MM.1S (cell line): ENCODE results near the gene PCDH9.

Experiments
- DNase-seq: peaks from one replicate; pipeline ENCODE4 v3.0.0-alpha.2; 2015
- H2AFZ ChIP-seq: fragments of 300-600 bp; sonication (generic); 2 replicates; pipeline ENCODE4 v1.6.0; 2016; ENCODE audit warnings: antibody characterized with exemption, low read length
- H3F3A ChIP-seq: fragments of 300-600 bp; sonication (generic); 2 replicates; pipeline ENCODE4 v1.6.1; 2016; ENCODE audit warnings: mild to moderate bottlenecking, antibody characterized with exemption, low read length, moderate library complexity, mixed read lengths; ENCODE audit not compliant: insufficient read depth
- H3K27ac ChIP-seq: fragments of 300-600 bp; sonication (generic); 2 replicates; pipeline ENCODE4 v1.5.1; 2016; ENCODE audit warnings: mild to moderate bottlenecking, low read length
- H3K27me3 ChIP-seq: fragments of 300-600 bp; sonication (generic); replicated peaks from 2 replicates; pipeline ENCODE4 v1.6.0; 2016; ENCODE audit warnings: low read length; ENCODE audit not compliant: insufficient read depth
- H3K36me3 ChIP-seq: fragments of 300-600 bp; sonication (generic); replicated peaks from 2 replicates; pipeline ENCODE4 v1.6.1; 2016; ENCODE audit warnings: mild to moderate bottlenecking, low read length, mixed read lengths; ENCODE audit not compliant: insufficient read depth
- H3K4me1 ChIP-seq: fragments of 300-600 bp; sonication (generic); 2 replicates; pipeline ENCODE4 v1.6.1; 2016; ENCODE audit warnings: low read length, mixed read lengths
- H3K4me2 ChIP-seq: fragments of 300-600 bp; sonication (generic); 2 replicates; pipeline ENCODE4 v1.6.0; 2016; ENCODE audit warnings: low read depth, low read length
- H3K4me3 ChIP-seq: fragments of 300-600 bp; sonication (generic); 2 replicates; pipeline ENCODE4 v1.5.1; 2016; ENCODE audit warnings: low read length, mixed read lengths
- H3K79me2 ChIP-seq: fragments of 300-600 bp; sonication (generic); 2 replicates; pipeline ENCODE4 v1.6.1; 2016; ENCODE audit warnings: mixed run types, low read length, mixed read lengths
- H3K9ac ChIP-seq: fragments of 300-600 bp; sonication (generic); 2 replicates; pipeline ENCODE4 v1.6.1; 2016; ENCODE audit warnings: low read length, mixed read lengths
- H3K9me2 ChIP-seq: fragments of 300-600 bp; sonication (generic); replicated peaks from 2 replicates; pipeline ENCODE4 v1.6.1; 2016; ENCODE audit warnings: mild to moderate bottlenecking, low read length, mixed read lengths; ENCODE audit not compliant: insufficient read depth
- H3K9me3 ChIP-seq: fragments of 300-600 bp; sonication (generic); replicated peaks from 2 replicates; pipeline ENCODE4 v1.6.1; 2016; ENCODE audit warnings: mild to moderate bottlenecking, low read length, mixed read lengths; ENCODE audit not compliant: insufficient read depth
- H4K20me1 ChIP-seq: fragments of 300-600 bp; sonication (generic); 2 replicates; pipeline ENCODE4 v1.6.1; 2016; ENCODE audit warnings: mild to moderate bottlenecking, low read length, moderate library complexity, mixed read lengths; ENCODE audit not compliant: insufficient read depth
- EZH2 ChIP-seq: fragments of 300-600 bp; sonication (generic); optimal IDR thresholded peaks from 2 replicates; pipeline ENCODE3; 2017; ENCODE audit warnings: low read depth, mild to moderate bottlenecking, antibody characterized with exemption, low read length, mixed read lengths
- EZH2phosphoT487 ChIP-seq: fragments of 300-600 bp; sonication (generic); IDR thresholded peaks from 2 replicates; pipeline ENCODE4 v1.6.1; 2018; ENCODE audit warnings: antibody characterized with exemption, low read length
- TF ChIP-seq, protein P1 (sequence below): fragments of 300-600 bp; sonication (generic); IDR thresholded peaks from 2 replicates; pipeline ENCODE4 v1.5.1; 2016; ENCODE audit warnings: antibody characterized with exemption, low read length, mixed read lengths

The PCDH9 gene

DNA sequence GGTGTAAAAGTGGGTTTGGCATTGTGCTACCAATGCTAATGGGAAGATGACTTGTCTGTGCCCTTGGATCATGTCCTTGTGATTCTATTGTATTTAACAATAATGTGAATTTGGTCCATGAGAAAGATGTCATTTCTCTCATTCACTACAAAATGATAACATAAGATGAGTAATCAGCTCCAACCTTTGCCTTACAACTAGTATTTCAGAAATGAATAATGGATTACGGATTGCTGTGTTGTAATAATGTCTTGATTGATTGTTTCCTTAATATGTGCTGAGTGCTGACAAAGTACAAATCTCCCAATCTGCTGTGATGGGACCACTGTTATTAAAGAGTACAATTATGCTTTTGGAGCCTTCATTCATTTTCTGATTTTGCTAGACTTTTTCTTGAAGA, 375.0 kb downstream of the PCDH9 start:
- no peak for DNase-seq
- no peak overlapping the region for H3K4me2 ChIP-seq
- no peak overlapping the region for H3K9ac ChIP-seq
- H3F3A ChIP-seq, result peaks cover 4% of the 10 kb centered on the region; the same call in 1 of the 2 replicates
- no peak overlapping the region for H2AFZ ChIP-seq
- H3K4me3 ChIP-seq, result no peak overlapping the region
- no peaks in the 10 kb centered on the region for H3K9me2 ChIP-seq
- no peak for TF ChIP-seq EZH2
- no peak for TF ChIP-seq EZH2phosphoT487
- TF ChIP-seq, protein P1, sequence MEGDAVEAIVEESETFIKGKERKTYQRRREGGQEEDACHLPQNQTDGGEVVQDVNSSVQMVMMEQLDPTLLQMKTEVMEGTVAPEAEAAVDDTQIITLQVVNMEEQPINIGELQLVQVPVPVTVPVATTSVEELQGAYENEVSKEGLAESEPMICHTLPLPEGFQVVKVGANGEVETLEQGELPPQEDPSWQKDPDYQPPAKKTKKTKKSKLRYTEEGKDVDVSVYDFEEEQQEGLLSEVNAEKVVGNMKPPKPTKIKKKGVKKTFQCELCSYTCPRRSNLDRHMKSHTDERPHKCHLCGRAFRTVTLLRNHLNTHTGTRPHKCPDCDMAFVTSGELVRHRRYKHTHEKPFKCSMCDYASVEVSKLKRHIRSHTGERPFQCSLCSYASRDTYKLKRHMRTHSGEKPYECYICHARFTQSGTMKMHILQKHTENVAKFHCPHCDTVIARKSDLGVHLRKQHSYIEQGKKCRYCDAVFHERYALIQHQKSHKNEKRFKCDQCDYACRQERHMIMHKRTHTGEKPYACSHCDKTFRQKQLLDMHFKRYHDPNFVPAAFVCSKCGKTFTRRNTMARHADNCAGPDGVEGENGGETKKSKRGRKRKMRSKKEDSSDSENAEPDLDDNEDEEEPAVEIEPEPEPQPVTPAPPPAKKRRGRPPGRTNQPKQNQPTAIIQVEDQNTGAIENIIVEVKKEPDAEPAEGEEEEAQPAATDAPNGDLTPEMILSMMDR, result no peak
- H3K27me3 ChIP-seq, result no peaks in the 10 kb centered on the region
- 0 out of 2 replicates have a peak, but pooled peaks cover 8% of the 10 kb centered on the region for H3K4me1 ChIP-seq
- no peaks in the 10 kb centered on the region for H3K79me2 ChIP-seq
- no peaks in the 10 kb centered on the region for H3K36me3 ChIP-seq
- no peak overlapping the region for H3K27ac ChIP-seq
- H4K20me1 ChIP-seq, result no peaks in the 10 kb centered on the region
- no peaks in the 10 kb centered on the region for H3K9me3 ChIP-seq

DNA sequence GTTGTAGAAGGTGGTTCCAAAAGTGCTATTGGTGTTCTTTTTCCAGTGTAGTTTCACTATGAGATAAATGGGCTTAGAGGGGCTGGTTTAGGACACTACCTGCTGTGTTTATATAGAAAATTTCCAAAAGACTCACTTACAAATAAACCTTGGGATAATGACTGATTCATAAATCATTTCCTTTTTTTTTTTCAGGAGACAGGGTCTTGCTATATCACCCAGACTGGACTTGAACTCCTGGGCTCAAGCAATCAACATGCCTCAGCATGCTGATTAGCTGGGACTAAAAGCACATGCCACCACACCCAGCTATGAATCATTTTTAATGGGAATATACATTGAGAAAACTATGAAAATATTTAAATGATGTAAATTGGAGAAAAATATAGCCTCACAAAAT, 376.6 kb downstream of the PCDH9 start:
- Histone ChIP-seq H3K9ac (no peak overlapping the region), H3K4me3 (no peak overlapping the region), H3F3A (no peaks in the 10 kb centered on the region), H3K36me3 (no peaks in the 10 kb centered on the region), H3K27me3 (no peaks in the 10 kb centered on the region), H2AFZ (no peak overlapping the region), H3K9me3 (no peaks in the 10 kb centered on the region), H3K4me1 (no peaks in the 10 kb centered on the region), H3K27ac (no peak overlapping the region), H4K20me1 (no peaks in the 10 kb centered on the region), H3K4me2 (no peak overlapping the region), H3K79me2 (no peaks in the 10 kb centered on the region), H3K9me2 (no peaks in the 10 kb centered on the region)
- DNase-seq, result no peak
- no peak for TF ChIP-seq EZH2

DNA sequence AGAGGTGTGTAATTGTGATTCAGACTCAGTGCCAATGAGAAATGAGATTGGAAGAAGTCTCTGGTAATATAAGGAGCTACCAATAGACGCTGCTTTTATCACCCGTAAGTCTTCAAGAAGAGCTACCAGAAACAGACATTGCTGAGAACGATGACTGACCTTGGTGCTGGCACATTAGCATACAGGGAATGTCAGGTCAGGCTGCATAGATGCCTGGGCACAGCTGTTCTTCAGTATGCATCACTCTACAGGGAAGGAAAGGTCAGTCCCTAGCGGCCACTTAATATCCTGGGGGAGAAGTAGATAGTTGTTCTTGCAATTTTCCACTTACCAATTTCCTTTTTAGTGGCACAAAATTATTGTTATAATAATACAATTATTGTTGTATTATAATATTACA, 380.4 kb downstream of the PCDH9 start:
- no peaks in the 10 kb centered on the region for H3K9me3 ChIP-seq
- no peaks in the 10 kb centered on the region for H3K4me1 ChIP-seq
- H2AFZ ChIP-seq, result no peak overlapping the region
- no peaks in the 10 kb centered on the region for H3K9me2 ChIP-seq
- no peaks in the 10 kb centered on the region for H3K79me2 ChIP-seq
- H4K20me1 ChIP-seq, result no peaks in the 10 kb centered on the region
- no peak for TF ChIP-seq EZH2phosphoT487
- TF ChIP-seq, protein P1, result no peak
- no peak for TF ChIP-seq EZH2
- no peaks in the 10 kb centered on the region for H3K36me3 ChIP-seq
- H3K4me2 ChIP-seq, result no peak overlapping the region
- no peaks in the 10 kb centered on the region for H3F3A ChIP-seq
- no peak overlapping the region for H3K4me3 ChIP-seq
- H3K27me3 ChIP-seq, result no peaks in the 10 kb centered on the region
- H3K9ac ChIP-seq, result no peak overlapping the region
- H3K27ac ChIP-seq, result no peak overlapping the region
- no peak for DNase-seq

DNA sequence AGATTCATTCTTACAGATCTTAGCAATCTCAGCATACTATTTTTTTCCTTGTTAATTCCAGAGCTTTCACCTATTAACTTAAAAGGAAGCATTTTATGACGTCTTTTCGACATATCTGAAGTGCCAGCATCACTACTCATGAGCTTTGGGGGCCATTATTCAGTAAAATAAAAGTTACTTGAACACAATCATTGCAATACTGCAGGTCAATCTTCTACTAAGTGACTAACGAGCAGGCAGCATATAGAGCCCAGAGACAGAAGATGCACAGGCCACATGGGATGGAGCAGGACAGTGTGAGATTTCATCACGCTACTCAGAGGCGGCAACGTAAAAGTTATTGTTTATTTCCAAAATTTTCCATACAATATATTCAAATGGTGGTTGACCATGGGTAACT, 382.6 kb downstream of the PCDH9 start:
- TF ChIP-seq EZH2 (no peak), EZH2phosphoT487 (no peak)
- TF ChIP-seq, protein P1, result no peak
- Histone ChIP-seq H3K36me3 (no peaks in the 10 kb centered on the region), H3K9ac (no peak overlapping the region), H3K9me3 (no peaks in the 10 kb centered on the region), H4K20me1 (no peaks in the 10 kb centered on the region), H3K27me3 (no peaks in the 10 kb centered on the region), H3K9me2 (no peaks in the 10 kb centered on the region), H3K79me2 (no peaks in the 10 kb centered on the region), H3K4me3 (no peak overlapping the region), H3K4me2 (no peak overlapping the region), H3K27ac (no peak overlapping the region), H3K4me1 (no peaks in the 10 kb centered on the region), H3F3A (no peaks in the 10 kb centered on the region), H2AFZ (no peak overlapping the region)
- DNase-seq, result no peak
